HG03103 (cell line): ENCODE data around the gene U2AF2.

Source experiments
- ATAC-seq: cut with Tn5 transposase; IDR thresholded peaks from one replicate; pipeline ENCODE4 v1.9.1; 2021; ENCODE audit warnings: low read depth; ENCODE audit not compliant: unreplicated experiment

U2AF2 gene

GRCh38 chr19:55621205-55621672, 33.6 kb upstream of the U2AF2 start:
- no peak for ATAC-seq

- no peak for ATAC-seq
Measured at GRCh38 chr19:55621673-55622231, 33.1 kb upstream of the U2AF2 start.

GRCh38 chr19:55622242-55622969, 32.4 kb upstream of the U2AF2 start:
- no peak for ATAC-seq

- ATAC-seq, result no peak
Measured at GRCh38 chr19:55623130-55623529, 31.7 kb upstream of the U2AF2 start.

- no peak for ATAC-seq
Measured at GRCh38 chr19:55623561-55623960, 31.3 kb upstream of the U2AF2 start.

- ATAC-seq, result no peak
Measured at GRCh38 chr19:55624109-55625003, 30.5 kb upstream of the U2AF2 start, which contains the start of gene ZNF784. ZNF784 (minus strand) TSS chr19:55624566; CDS start chr19:55624561, 5 bp downstream.

- ATAC-seq, result no peak
Measured at GRCh38 chr19:55625004-55625326, 29.9 kb upstream of the U2AF2 start.

GRCh38 chr19:55626350-55626749, 28.5 kb upstream of the U2AF2 start:
- no peak for ATAC-seq

- no peak for ATAC-seq
Measured at GRCh38 chr19:55632463-55632834, 22.4 kb upstream of the U2AF2 start.

- no peak for ATAC-seq
Measured at GRCh38 chr19:55633861-55634260, 21.0 kb upstream of the U2AF2 start.

- ATAC-seq, result no peak
Measured at GRCh38 chr19:55635334-55635717, 19.5 kb upstream of the U2AF2 start.

GRCh38 chr19:55635856-55636440, 18.9 kb upstream of the U2AF2 start:
- no peak for ATAC-seq

- no peak for ATAC-seq
Measured at GRCh38 chr19:55636723-55637122, 18.1 kb upstream of the U2AF2 start.

GRCh38 chr19:55637534-55637933, 17.3 kb upstream of the U2AF2 start:
- no peak for ATAC-seq

GRCh38 chr19:55638864-55639359, 15.9 kb upstream of the U2AF2 start:
- no peak for ATAC-seq

GRCh38 chr19:55640043-55640576, 14.7 kb upstream of the U2AF2 start:
- ATAC-seq, result no peak

- no peak for ATAC-seq
Measured at GRCh38 chr19:55640577-55641425, 14.0 kb upstream of the U2AF2 start, which contains the start of gene ZNF580. ZNF580 (plus strand) TSS chr19:55641002; CDS start chr19:55642509, 1,507 bp downstream.

GRCh38 chr19:55641426-55642152, 13.2 kb upstream of the U2AF2 start:
- ATAC-seq, result no peak
